ENCODE results near the gene PDCD4.
A peak's percentile ranks its signal among the peaks of the same experiment; 100 is the strongest.

Gene PDCD4

DNA sequence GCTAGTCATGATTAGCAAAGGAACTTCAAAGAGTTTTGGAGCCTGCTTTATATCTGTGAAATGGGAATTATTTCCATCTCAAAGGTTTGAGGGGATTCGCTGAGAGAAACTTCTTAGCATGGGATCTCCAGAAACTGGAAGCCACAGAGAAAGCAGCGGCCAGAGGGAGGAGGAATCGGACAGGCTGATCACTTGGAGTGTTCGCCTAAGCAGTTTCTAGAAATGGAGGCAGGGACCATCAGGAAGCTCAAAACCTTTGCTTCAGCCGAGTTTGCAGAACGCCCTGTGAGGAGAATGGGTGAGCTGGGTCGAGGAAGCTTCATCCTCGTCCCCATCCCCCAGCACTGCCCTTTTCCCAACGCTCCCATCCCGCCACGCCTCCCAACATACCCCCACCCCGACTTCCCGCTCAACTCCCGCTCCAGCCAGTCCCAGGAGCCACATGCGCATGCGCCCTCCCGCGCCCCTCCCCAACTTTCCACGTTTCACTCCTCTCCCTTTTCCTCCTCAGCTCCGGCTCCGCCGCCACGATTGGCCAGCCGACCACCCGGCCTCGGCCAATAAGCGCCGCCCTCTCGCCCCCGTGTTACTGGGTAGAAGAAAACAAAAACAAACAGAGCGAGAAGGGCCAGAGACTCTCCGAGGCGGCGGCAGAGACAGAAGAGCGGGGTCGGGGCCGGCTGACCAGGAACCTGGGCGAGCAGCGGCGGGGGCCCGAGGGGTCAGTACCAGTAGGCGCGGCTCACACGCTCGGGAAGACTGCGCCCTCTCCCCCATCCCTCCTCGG lies at the start of gene PDCD4:
PDCD4 (plus strand) TSS at position 631 of the 787 bp plus-strand sequence. CDS start 4,100 bp downstream, outside the sequence.
- DNase-seq (ENCODE audit: low spot score), result peak; percentile 96

DNA sequence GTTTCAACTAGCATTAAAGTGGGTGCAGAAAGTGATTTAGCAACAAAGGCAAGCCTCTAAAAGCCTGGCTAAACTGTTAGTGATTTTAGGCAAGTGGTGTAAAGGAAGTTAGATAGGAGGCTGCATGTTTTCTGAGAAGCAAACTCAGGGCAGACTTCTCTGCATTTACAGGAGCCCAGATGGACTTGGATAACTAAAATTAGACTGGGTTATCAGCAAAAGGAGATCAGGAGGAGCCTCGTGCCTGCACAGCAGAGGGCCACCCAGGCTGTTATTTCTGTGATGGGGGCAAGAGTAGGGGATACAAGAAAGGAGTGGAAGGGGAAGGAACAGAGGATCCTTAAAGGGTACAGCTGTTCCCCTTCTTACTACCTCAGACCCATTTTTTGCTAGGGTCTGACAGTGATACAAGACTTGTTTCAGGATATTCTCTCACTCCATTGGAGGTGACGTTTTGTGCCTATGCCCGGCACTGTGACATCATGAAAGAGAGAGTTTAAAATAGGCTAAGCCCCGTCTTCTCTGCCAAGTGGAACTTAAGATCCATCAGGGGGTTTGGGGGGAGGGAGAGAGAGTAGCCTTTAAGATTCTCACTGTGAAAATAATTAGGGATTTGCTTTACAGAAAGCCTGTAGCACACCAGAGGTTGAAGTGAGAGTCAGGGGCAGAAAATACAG lies 49.6 kb upstream of the PDCD4 start:
- DNase-seq (ENCODE audit: low spot score), result no peak

DNA sequence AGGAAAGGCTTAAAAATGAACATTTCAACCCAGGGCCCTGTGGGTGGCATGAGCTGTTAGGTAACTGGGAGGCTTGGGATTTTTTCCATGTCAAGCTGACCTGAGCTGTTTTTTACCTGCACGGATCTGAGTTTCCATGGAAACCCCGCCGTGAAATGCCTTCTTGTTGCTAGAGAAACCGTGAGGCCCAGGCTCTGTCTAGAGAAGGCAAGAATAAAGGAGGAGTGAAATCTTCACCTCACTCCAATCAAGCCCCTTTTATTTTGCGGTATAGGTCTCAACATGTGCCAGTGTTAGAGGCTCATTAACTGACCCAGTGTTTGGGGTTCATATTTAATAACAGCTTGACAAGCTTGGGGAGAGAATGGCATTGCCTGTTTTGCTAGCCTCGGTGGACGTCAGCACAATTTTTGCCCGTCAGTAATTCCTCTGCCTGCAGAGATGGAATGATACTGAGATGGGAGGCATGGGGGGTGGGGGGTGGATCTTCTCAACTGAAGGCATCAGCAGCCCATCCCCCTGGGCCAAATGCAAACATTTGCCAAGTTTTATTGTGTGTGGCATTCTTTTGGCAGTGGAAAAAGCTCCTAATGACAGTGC lies 48.9 kb upstream of the PDCD4 start:
- no peak for DNase-seq (ENCODE audit: low spot score)

DNA sequence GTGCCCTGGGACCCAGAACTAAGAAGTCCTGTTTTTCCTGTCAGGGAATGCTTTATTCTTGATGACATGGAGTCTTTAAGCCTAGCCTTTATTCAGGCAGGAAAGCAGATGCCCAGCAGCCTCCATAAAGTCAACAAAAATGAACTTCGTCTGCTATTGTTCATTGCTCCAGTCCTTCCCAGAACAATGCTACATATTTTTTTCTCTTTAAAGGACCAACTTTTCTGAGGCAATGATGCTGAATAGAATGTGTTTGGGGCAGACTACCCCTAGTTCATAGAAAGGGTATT lies 47.6 kb upstream of the PDCD4 start:
- no peak for DNase-seq (ENCODE audit: low spot score)

DNA sequence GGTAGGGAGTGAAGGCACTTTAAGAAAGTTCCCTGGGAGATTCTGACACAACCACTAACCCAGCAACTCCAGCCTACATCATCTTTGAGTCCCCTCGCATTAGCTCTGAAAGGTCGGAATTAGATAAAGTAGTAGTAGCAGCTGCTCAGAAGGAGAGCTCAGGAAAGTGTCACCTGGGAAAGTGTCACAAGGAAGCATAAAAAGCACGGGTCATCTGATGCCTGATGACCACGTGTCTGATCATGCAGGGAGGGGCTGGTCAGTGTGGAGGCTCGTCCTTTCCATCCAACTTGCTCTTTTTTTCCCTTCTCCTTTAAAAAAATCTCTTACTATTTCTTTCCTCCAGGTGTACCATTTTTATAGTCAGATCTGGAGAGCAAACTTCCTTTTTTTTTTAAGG lies 47.1 kb upstream of the PDCD4 start:
- no peak for DNase-seq (ENCODE audit: low spot score)

DNA sequence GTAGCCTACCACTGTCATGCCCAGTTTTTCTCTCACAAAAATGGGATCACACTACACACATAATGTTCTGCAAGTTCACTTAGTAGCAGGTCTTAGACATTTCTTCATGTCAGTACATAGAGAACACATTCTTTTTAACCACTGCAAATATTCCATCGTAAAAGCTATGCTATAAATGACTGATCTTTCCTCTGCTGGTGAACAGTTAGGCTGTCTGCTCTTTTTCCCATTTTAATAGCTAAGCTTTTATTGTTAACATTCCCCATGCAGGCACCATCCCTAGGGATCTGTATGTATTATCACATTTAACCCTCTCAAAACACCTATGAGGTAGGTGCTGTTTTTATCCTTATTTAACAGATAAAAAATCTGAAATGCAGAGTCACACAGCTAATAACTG lies 46.2 kb upstream of the PDCD4 start:
- no peak for DNase-seq (ENCODE audit: low spot score)

DNA sequence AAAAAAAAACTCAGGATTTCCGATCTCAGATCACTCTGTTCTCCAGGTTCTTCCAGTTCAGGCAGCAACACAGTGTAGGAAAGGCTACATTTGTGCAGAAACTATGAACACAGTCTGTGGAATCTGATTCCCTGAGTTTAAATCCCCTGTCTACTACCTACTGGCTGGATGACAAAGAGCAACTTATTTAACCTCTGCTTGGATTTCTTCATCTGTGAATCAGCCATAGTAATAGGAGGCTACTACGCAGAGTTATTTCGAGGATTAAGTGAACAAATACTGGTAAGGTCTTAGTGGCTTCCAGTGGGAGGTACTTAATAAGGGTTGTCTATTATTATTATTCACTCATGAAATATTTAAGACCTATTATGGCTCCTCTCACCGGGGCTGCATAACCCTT lies 44.3 kb upstream of the PDCD4 start:
- DNase-seq (ENCODE audit: low spot score), result no peak

DNA sequence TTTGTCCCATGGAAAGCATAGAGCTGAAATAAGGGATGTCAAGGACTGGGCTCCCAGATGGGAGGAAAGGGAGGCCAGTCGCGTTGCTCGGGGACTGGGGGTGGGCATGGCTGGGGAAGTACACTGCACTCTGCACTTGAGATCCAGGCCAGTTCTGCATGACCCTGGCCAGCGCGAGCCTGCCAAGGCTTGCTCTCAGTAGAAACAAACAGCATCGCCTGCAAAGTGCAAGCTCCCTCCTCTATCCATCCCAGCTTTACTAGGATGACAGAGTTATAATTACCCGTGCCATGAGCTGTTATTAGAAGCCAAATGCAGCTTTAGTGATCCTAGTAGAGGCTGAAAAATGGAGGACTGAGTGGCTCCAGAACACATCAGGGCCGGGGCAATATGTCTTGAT lies 43.9 kb upstream of the PDCD4 start:
- no peak for DNase-seq (ENCODE audit: low spot score)

DNA sequence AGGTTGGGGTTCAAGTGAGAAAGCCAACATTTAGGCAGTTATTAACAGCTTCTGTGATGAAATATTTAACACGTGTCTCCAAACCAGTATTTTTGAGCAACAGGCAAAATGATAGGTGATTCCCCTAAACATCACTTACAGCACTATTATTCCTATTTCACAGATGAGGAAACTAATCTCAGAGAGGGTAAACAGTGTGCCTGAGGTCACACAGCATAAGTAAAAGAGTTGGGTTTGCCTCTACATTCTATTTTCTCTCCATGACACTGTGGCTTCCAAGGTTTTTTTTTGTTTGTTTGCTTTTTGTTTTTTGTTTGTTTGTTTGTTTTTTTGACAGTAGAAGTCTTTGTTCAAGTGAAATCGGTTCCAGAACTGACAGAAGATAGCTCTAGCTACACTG lies 43.2 kb upstream of the PDCD4 start:
- no peak for DNase-seq (ENCODE audit: low spot score)

DNA sequence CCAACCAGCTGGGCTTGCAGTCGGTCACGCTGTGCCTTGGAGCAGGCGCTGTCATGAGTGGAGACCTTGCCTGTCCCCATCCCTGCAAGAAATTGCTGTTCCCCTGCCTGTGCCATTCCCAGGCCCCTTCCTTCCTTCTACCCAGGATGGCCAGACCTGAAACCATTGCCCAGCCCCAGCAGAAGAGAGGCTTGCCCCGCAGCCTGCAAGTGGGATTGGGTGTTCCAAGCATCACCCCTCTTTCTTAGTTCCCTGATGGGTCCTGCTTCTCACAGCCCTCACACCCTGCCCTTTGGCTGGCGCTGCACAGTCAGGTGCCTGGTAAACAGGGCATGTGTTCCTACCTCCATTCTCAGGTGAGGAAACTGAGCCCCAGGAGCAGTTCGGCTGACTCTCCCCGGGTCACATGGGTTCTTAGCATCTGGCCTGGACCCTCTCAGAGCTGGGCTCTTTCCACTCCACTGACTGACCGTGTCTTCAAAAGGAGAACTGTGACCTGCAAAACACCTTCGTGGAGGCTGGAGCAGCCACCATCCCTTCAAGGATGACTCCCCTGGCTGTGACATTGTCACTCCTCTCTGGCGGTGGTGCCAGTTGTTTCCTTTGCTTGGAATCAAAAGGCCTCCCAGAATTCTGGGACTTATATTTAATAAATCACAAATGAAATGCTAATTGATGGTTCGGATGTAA lies 41.9 kb upstream of the PDCD4 start:
- DNase-seq (ENCODE audit: low spot score), result no peak

DNA sequence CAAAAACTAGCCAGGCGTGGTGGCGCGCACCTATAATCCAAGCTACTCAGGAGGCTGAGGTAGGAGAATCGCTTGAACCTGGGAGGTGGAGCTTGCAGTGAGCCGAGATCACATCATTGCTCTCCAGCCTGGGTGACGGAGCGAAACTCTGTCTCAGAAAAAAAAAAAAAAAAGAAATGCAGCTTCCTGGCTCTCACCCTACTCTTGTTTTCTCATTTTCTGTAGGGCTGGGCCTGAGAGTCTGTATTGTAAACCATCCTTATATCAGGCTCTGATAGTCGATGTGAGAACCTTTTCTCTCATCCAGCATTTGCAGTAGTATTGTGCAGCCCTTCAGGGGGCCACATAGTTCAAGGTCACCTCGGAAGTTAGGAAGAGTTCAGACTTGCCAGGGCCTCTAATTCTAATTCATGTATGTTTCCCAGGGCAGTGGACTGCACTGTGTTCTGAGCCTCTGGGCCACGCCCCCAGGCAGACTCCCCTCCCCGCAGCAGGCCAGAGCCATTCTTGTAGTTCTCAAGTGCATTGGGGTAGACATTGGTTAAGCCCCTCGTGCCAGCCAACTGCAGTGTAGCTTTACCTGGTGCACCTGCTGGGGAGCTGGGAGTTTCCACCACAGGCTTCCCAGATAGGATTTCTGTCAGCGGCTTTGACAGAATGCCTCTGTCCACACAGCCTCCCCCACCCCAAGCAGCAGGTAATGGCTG lies 38.3 kb upstream of the PDCD4 start:
- no peak for DNase-seq (ENCODE audit: low spot score)

DNA sequence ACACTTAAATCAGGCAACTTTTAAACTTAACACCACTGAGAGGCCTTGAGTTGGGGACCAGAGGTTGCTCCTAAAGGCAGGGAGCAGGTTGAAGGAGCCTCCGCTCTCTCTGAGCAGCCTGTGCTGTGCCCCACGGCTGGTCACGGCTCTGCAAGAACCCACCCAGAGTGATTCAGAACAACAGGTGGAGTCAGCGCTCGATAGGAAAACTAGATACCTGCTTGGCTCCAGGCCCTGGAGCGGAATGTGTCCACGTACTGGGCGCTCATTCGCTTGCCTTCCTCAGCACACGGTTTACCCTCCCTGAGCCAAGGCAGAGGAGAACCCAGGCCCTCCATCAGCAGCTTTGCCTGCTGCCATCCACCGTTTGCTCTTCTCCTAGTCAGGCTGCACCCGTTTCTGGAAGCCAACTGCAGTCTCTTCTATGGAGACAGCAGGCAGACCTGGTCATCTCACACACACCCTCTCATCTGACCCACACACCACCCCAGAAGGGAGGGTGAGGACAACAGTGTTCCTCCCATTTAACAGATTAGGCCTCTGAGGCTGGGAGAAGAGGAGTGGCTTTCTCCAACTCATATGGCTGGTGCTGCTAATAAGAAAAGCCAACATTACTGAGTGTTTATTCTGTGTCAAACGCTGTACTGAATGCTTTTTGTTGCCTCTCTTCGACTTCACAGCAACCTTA lies 37.6 kb upstream of the PDCD4 start:
- DNase-seq (ENCODE audit: low spot score), result no peak

DNA sequence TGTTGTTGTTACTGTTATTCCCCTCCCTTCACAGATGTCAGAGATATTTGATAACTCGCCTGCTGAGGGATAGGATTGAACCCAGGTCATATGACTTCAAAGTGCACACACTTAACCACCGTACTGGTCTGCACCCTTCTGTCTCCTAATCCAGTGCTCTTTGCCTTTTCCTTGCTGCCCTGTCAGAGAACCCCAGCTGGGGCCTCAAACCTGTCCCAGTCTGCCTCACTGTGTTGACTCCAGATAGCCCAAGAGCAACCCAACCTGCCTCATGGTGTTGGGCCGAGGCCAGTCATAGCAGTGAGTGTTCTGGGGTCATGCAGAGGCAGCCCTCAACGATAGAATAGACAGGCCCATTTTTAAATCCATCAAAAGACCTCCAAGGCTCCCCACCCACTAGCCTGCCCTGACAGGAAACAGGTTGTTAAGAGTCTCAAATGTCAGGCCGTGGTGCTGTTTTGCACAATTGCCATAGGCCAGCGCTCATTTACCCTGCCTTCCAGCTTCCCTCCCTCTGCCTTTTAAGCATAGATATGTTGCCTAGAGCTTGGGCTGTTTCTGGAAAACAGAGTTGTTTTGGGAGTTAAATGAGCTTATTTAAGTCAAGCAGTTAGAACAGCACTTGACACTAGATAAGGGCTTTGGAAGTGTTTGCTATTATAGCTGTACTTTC lies 37.0 kb upstream of the PDCD4 start:
- DNase-seq (ENCODE audit: low spot score), result no peak

DNA sequence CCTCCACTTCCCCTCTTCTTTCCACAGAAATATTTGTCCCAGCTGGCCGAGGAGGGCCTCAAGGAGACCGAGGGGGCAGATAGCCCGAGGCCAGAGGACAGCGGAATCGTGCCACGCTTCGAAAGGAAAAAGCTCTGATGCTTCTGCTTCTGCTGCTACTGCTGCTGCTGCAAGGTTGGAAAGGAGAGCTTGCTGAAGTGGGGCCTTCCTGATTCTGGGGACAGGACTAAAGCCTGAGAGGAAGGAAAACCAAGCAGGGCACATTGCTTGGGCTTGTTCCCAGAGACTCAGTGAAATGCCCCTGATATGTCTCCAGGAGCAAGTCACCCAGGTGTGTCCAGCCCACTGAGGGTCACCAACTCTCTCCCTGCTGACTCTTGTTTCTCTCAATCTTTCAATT lies 35.9 kb upstream of the PDCD4 start:
- DNase-seq (ENCODE audit: low spot score), result no peak

DNA sequence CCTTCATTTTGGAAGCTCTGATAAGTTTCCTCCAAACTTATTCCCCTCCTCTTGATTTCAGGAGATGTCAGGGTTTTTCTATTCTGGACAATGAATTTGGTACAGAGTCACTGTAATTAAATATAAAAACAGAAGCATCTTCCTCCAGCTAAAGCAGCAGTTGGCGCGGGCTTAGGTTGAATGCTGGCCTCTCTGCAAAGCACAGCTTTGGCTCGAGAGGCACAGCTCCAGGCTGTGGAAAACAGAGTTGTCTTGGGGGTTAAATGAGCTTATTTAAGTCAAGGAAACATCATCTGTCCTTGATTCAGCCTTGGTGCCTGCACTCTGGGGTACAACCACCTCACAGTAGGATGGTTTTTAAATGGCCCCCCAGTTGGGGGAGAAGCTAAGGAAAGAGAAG lies 35.0 kb upstream of the PDCD4 start:
- DNase-seq (ENCODE audit: low spot score), result no peak

DNA sequence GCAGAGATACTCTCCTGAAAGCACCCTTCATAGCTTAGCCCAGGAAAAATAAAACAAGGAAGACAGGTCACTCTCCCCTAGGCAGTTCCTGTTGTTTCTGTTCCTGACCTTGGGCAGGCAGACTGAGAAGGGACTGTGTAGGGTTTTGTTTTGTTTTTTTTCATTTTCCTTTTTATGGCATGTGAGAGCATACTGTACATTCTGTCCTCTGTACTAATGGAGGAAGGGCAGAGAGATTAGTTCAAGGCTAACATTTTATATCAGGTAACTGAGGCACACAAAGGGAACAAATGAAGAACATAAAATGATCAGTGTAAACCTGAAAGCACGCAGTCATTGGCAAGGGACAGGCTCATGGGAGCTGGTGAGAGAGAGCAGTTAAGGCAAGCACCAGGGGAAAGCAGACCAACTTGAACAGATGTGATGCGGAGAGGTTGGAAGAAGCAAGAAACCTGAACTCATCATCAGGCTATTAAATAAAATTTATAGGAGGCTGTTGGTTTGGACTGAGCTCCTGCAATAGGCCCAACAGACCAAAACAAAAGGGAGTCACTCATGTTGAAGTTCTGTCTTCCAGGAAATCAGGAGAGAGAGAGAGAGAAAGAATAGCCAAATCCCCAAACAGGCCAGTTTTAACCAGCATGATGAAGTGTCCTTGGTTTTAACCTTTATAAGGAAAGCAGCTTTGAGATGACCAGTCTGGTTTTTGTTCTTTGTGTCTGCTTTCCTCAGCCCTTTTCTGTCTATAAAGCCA lies 34.1 kb upstream of the PDCD4 start:
- DNase-seq (ENCODE audit: low spot score), result no peak

DNA sequence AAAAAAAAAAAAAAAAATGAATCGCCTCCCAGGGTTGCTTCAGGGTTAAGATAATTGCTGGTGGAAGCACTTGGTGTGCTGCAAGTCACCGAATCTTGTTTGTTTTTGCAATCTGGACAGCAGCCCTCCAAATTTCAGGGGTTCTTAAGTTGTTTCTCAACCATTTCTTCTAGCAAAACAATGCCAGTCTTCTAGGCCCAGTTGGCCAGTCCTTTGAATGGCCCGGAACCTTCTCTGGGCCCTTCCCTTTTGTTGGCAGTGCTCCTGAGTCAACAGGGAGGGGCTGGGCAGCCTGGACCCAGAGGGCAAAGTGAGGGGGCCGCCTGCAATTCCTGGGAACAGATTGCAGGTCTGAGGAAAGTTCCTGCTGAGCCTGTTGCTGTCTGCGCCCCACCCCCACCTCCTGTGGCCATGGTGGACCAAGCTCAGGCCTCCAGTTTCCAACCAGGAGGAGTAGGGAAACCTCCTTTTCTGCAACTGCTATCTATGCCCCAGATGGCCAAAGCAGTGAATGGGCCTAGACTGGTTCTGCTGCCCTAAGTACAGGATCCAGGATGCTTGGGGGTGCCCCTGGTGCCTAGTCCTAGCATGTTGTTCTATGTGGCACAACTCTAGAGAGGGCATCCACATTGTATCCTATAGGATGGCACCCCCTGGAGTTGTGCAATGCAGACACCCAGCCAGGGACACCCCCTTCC lies 31.4 kb upstream of the PDCD4 start:
- DNase-seq (ENCODE audit: low spot score), result no peak

DNA sequence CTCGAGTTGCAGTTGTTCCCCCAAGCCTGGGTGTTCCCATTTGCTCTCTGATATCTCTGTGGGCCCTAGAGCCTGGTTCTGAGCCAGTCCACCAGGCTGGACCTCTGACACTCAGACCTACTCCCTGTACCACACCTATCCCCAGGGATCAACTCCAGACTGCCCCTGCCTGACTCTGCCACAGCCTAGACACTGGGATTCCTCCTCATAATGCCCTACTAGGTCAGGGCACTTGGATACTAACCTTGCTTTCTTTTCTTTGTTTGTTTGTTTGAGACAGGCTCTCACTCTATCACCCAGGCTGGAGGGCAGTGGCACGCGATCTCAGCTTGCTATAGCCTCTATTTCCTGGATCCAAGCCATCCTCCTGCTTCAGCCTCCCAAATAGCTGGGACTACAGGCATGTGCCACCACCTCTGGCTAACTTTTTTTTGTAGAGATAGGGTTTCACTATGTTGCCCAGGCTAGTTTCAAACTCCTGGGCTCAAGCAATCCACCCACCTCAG lies 30.8 kb upstream of the PDCD4 start:
- no peak for DNase-seq (ENCODE audit: low spot score)

DNA sequence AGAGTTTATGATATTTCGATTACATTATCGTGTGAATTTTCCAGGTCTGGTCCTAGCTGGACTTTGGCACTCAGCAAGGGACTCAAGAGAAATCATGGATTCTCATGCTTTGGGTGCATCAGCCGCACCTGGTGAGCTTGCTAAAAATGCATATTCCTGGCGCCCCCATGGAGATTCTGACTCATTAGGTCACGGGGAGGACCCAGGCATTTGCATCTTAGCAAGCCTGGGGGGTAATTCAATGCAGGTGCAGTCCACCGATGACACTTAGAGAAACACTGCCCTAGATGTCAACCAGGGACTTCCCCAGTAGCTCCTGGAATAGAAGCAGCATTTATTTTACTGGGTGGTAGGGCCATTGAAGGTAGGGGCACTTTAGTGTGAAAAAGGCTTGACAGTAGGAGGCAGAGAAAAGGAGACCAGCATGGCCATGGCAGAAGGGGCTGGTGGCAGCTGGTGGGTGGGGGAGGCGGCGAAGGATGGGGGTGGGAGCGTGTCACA lies 29.9 kb upstream of the PDCD4 start:
- peak; percentile 96 for DNase-seq (ENCODE audit: low spot score)
